ENCODE measurements around the gene GABBR1. TPM values are rescaled to one million over a fixed set of nuclear protein-coding genes. Genes with fewer than 3 reads are reported as not detected.

Gene GABBR1
- total and polyA plus RNA-seq, 4 donors: 1.1 to 4.7 (median 1.4) TPM

GRCh38 chr6:29651413-29652197 lies 18.6 kb upstream of the GABBR1 start:
- no peak for DNase-seq (ENCODE audit: low spot score)
- 67% methylated on average over 8 of the region's 8 CpGs for WGBS
- TF ChIP-seq ATF3 (IDR thresholded peaks at IDR 0.05) (no peak), CTCF (IDR thresholded peaks at IDR 0.05; ENCODE audit: low read depth, low read length, missing input control) (peak; percentile 55), YY1 (IDR thresholded peaks at IDR 0.05) (no peak), RAD21 (IDR thresholded peaks at IDR 0.05) (peak; percentile 35 to 62)
- peaks cover 0 to 4% (median 3%) of the 10 kb centered on the region in 4 donors for H3K4me1 ChIP-seq (ENCODE audit: control insufficient read depth in 4 of 4, insufficient read depth in 4 of 4, low read length in 3 of 4)
- no peak overlapping the region for H3K27ac ChIP-seq (ENCODE audit: low read depth in 1 of 2, low read length in 2 of 2)
- H3K9ac ChIP-seq (ENCODE audit: low read depth in 1 of 2, low read length in 2 of 2): no peak overlapping the region
- H3K27me3 ChIP-seq (ENCODE audit: control insufficient read depth in 4 of 4, insufficient read depth in 4 of 4, low read length in 3 of 4): no peaks in the 10 kb centered on the region
- no peak overlapping the region for H3K4me3 ChIP-seq (ENCODE audit: low read depth in 1 of 3, low read length in 3 of 3)
- no peaks in the 10 kb centered on the region for H3K36me3 ChIP-seq (ENCODE audit: control insufficient read depth in 4 of 4, insufficient read depth in 3 of 4, low read depth in 1 of 4, low read length in 3 of 4)
- no peaks in the 10 kb centered on the region for H3K9me3 ChIP-seq (ENCODE audit: control insufficient read depth in 4 of 4, low read length in 3 of 4)

- Histone ChIP-seq H3K27ac (ENCODE audit: low read depth in 1 of 2, low read length in 2 of 2) (peak overlapping the region; percentile 95 to 96), H3K4me3 (ENCODE audit: low read depth in 1 of 3, low read length in 3 of 3) (peak overlapping the region; percentile 48 to 73 (median 72)), H3K9ac (ENCODE audit: low read depth in 1 of 2, low read length in 2 of 2) (peak overlapping the region; percentile 88 to 92), H3K36me3 (ENCODE audit: control insufficient read depth in 4 of 4, insufficient read depth in 3 of 4, low read depth in 1 of 4, low read length in 3 of 4) (no peaks in the 10 kb centered on the region), H3K4me1 (ENCODE audit: control insufficient read depth in 4 of 4, insufficient read depth in 4 of 4, low read length in 3 of 4) (peaks cover 0 to 4% (median 3%) of the 10 kb centered on the region in 4 donors), H3K9me3 (ENCODE audit: control insufficient read depth in 4 of 4, low read length in 3 of 4) (no peaks in the 10 kb centered on the region), H3K27me3 (ENCODE audit: control insufficient read depth in 4 of 4, insufficient read depth in 4 of 4, low read length in 3 of 4) (no peaks in the 10 kb centered on the region)
- TF ChIP-seq YY1 (IDR thresholded peaks at IDR 0.05) (peak; percentile 99), FOXA1 (IDR thresholded peaks at IDR 0.05) (no peak), EGR1 (IDR thresholded peaks at IDR 0.05; ENCODE audit: low read depth in 2 of 2) (no peak), HNF4G (IDR thresholded peaks at IDR 0.05) (no peak), RAD21 (IDR thresholded peaks at IDR 0.05) (peak; percentile 46 to 63), JUND (IDR thresholded peaks at IDR 0.05) (peak in 1 of 2 donors; percentile 36), HNF4A (conservative IDR thresholded peaks at IDR 0.05) (peak in 1 of 2 donors; percentile 28), TAF1 (conservative IDR thresholded peaks at IDR 0.05) (peak; percentile 82), ATF3 (IDR thresholded peaks at IDR 0.05) (no peak), GABPA (IDR thresholded peaks at IDR 0.05 in 1 of 2, conservative IDR thresholded peaks at IDR 0.05 in 1 of 2) (no peak), RXRA (IDR thresholded peaks at IDR 0.05) (peak; percentile 52 to 65), SP1 (IDR thresholded peaks at IDR 0.05) (peak; percentile 71), ZBTB33 (IDR thresholded peaks at IDR 0.05) (peak; percentile 10), NR2F2 (IDR thresholded peaks at IDR 0.05) (peak; percentile 65), CTCF (IDR thresholded peaks at IDR 0.05; ENCODE audit: low read depth, low read length, missing input control) (peak; percentile 95), REST (IDR thresholded peaks at IDR 0.05) (peak; percentile 92), FOXA2 (IDR thresholded peaks at IDR 0.05) (no peak), MAX (IDR thresholded peaks at IDR 0.05) (peak; percentile 53)
- WGBS: 5% methylated on average over 33 of the region's 33 CpGs
- DNase-seq (ENCODE audit: low spot score): peak; percentile 98
Observed at GRCh38 chr6:29649701-29650673, 17.0 kb upstream of the GABBR1 start.
